K562 (cell line): ENCODE data around the gene COG4. TPM values are rescaled to one million over a fixed set of nuclear protein-coding genes. Genes with fewer than 3 reads are reported as not detected.

Experiments used
- BRD9 ChIP-seq: fragments of 450-650 bp; IDR thresholded peaks from 2 replicates; pipeline ENCODE4 v1.6.1; 2018; ENCODE audit warnings: low read depth; ENCODE audit not compliant: partially characterized antibody
- ESRRA ChIP-seq: fragments of 450-650 bp; IDR thresholded peaks from 2 replicates; pipeline ENCODE4 v1.6.1; 2014; ENCODE audit warnings: low read depth, mild to moderate bottlenecking, moderate library complexity, borderline replicate concordance
- ETV1 ChIP-seq: fragments of 450-650 bp; conservative IDR thresholded peaks from 2 replicates; pipeline ENCODE4 v1.6.1; 2016; ENCODE audit warnings: missing genetic modification characterization, control low read depth, low read depth, missing compliant biosample characterization
- GABPA ChIP-seq: fragments of 200-800 bp; sonication (Bioruptor generic); conservative IDR thresholded peaks from 2 replicates; pipeline ENCODE4 v1.6.1; 2016; ENCODE audit warnings: low read depth, missing genetic modification characterization, missing compliant biosample characterization
- GTF2F1 ChIP-seq: IDR thresholded peaks from 2 replicates; pipeline ENCODE4 v1.6.1; 2011; ENCODE audit warnings: low read depth, low read length, improper control_type of control experiment
- KDM2B ChIP-seq: fragments of 250-450 bp; sonication (Bioruptor Pico); IDR thresholded peaks from 2 replicates; pipeline ENCODE4 v1.8.0; 2021; ENCODE audit warnings: mild to moderate bottlenecking, moderate library complexity
- KLF10 ChIP-seq: fragments of 250-450 bp; sonication (Bioruptor Pico); IDR thresholded peaks from 2 replicates; pipeline ENCODE4 v1.6.1; 2021; ENCODE audit warnings: matching md5 sums
- MCM5 ChIP-seq: fragments of 450-650 bp; IDR thresholded peaks from 2 replicates; pipeline ENCODE4 v1.6.1; 2016; ENCODE audit warnings: low read depth
- MEF2D ChIP-seq: conservative IDR thresholded peaks from 2 replicates; pipeline ENCODE4 v1.6.1; 2016; ENCODE audit warnings: low read depth, missing genetic modification characterization, missing compliant biosample characterization
- POLR2B ChIP-seq: fragments of 450-650 bp; IDR thresholded peaks from 2 replicates; pipeline ENCODE4 v1.6.1; 2018; ENCODE audit warnings: low read depth; ENCODE audit not compliant: partially characterized antibody
- RBBP5 ChIP-seq: fragments of 200-600 bp; sonication (generic); IDR thresholded peaks from 2 replicates; pipeline ENCODE4 v1.6.1; 2012; ENCODE audit warnings: borderline replicate concordance, mild to moderate bottlenecking, low read length, control low read depth, inconsistent platforms; ENCODE audit not compliant: insufficient read depth, poor library complexity, severe bottlenecking
- RBM14 ChIP-seq: fragments of 200-400 bp; formaldehyde crosslinking; IDR thresholded peaks from 2 replicates; pipeline ENCODE4 v1.6.1; 2018; ENCODE audit warnings: low read depth, mild to moderate bottlenecking, low read length, moderate library complexity, borderline replicate concordance; ENCODE audit not compliant: insufficient read depth
- SIN3A ChIP-seq, 2 experiments: fragments of 150-350 bp in 1 of 2; IDR thresholded peaks; 2 replicates each; pipeline ENCODE4 v1.6.1; 2011 to 2016; ENCODE audit warnings: borderline replicate concordance in 2 of 2, low read depth in 2 of 2, low read length in 2 of 2, mild to moderate bottlenecking in 2 of 2, moderate library complexity in 2 of 2; ENCODE audit not compliant: control insufficient read depth in 1 of 2
- SNIP1 ChIP-seq: fragments of 450-650 bp; IDR thresholded peaks from 2 replicates; pipeline ENCODE4 v1.7.1; 2017; ENCODE audit warnings: low read depth, mild to moderate bottlenecking
- SUPT5H ChIP-seq: fragments of 450-650 bp; IDR thresholded peaks from 2 replicates; pipeline ENCODE4 v1.6.1; 2016
- TOE1 ChIP-seq, 2 experiments: fragments of 450-650 bp in 1 of 2; sonication (generic) in 1 of 2; formaldehyde crosslinking in 1 of 2; IDR thresholded peaks; 2 replicates each; pipeline versions ENCODE4 v1.7.1 to v1.8.0; 2016 to 2022; ENCODE audit warnings: borderline replicate concordance in 2 of 2, mild to moderate bottlenecking in 2 of 2, antibody characterized with exemption in 1 of 2, inconsistent platforms in 1 of 2, low read depth in 1 of 2, missing genetic modification reagents in 1 of 2, moderate library complexity in 1 of 2
- TRIM24 ChIP-seq, 2 experiments: fragments of 450-650 bp; IDR thresholded peaks; 2 replicates each; pipeline ENCODE4 v1.6.1; 2016
- TSC22D4 ChIP-seq: fragments of 450-650 bp; IDR thresholded peaks from 2 replicates; pipeline ENCODE4 v1.6.1; 2016; ENCODE audit warnings: missing genetic modification characterization, missing biosample characterization, control low read depth
- ZBTB8A ChIP-seq: fragments of 450-650 bp; IDR thresholded peaks from 2 replicates; pipeline ENCODE4 v1.6.1; 2018; ENCODE audit warnings: mild to moderate bottlenecking, moderate library complexity; ENCODE audit not compliant: partially characterized antibody
- ZC3H4 ChIP-seq: sonication (generic); formaldehyde crosslinking; IDR thresholded peaks from 2 replicates; pipeline ENCODE4 v1.9.0; 2021; ENCODE audit warnings: missing genetic modification reagents, borderline replicate concordance
- ZFP30 ChIP-seq: fragments of 250-450 bp; sonication (Bioruptor Pico); IDR thresholded peaks from 2 replicates; pipeline ENCODE4 v1.8.0; 2022; ENCODE audit warnings: moderate library complexity, mild to moderate bottlenecking, inconsistent platforms, borderline replicate concordance
- ZNF134 ChIP-seq: fragments of 250-450 bp; sonication (Bioruptor Pico); conservative IDR thresholded peaks from 2 replicates; pipeline ENCODE4 v1.4.0; 2020
- ZNF668 ChIP-seq: fragments of 250-450 bp; sonication (Bioruptor Pico); IDR thresholded peaks from 2 replicates; pipeline ENCODE4 v1.8.0; 2022; ENCODE audit warnings: mild to moderate bottlenecking, inconsistent platforms
- polyA plus RNA-seq, 8 experiments: library from polyadenylated mRNA; depleted of rRNA in 4 of 8; stranded (reverse) in 5 of 8; unstranded in 3 of 8; fragments of >200 nt; fragmentation: Nextera tagmentation in 2 of 8; fragmentation: Illumina TruSeq in 1 of 8; extraction: Ambion mirVana in 2 of 8; extraction: Trizol in 1 of 8; gene quantifications; 2 replicates each; pipeline versions ENCODE4 v1.2.1 to v1.2.3, GENCODE V29; 2011 to 2014; ENCODE audit warnings: inconsistent platforms in 1 of 8, missing spikeins in 1 of 8
- total RNA-seq, 7 experiments: library from RNA; depleted of rRNA in 6 of 7; stranded (reverse); fragments of >200 nt in 6 of 7; fragmentation: Illumina TruSeq in 2 of 7; extraction: Trizol in 2 of 7; gene quantifications; 2 replicates each; pipeline versions ENCODE4 v1.2.1 to v1.2.3, GENCODE V29; 2011 to 2021; ENCODE audit warnings: low replicate concordance in 1 of 7
- TF ChIP-seq, protein P1 (sequence below), 2 experiments: fragments of 250-450 bp in 1 of 2; fragments of 450-650 bp in 1 of 2; sonication (Bioruptor Pico) in 1 of 2; IDR thresholded peaks; 2 replicates each; pipeline versions ENCODE4 v1.6.1 to v1.8.0; 2016 to 2021; ENCODE audit warnings: mild to moderate bottlenecking in 2 of 2, moderate library complexity in 2 of 2, missing compliant biosample characterization in 1 of 2, missing genetic modification characterization in 1 of 2
- TF ChIP-seq, protein P2 (sequence below): sonication (generic); formaldehyde crosslinking; IDR thresholded peaks from 2 replicates; pipeline ENCODE4 v1.8.1; 2023; ENCODE audit warnings: mild to moderate bottlenecking, missing genetic modification reagents, moderate library complexity
- TF ChIP-seq, protein P3 (sequence below): sonication (generic); formaldehyde crosslinking; IDR thresholded peaks from 2 replicates; pipeline ENCODE4 v1.8.0; 2022; ENCODE audit warnings: mild to moderate bottlenecking, missing genetic modification reagents

COG4 gene
- total and polyA plus RNA-seq, 9 of the 15 experiments (the other 6 are each of a cell fraction or from before 2014, with no cell fraction given), result 13.7 to 73.9 (median 44.2) TPM

DNA sequence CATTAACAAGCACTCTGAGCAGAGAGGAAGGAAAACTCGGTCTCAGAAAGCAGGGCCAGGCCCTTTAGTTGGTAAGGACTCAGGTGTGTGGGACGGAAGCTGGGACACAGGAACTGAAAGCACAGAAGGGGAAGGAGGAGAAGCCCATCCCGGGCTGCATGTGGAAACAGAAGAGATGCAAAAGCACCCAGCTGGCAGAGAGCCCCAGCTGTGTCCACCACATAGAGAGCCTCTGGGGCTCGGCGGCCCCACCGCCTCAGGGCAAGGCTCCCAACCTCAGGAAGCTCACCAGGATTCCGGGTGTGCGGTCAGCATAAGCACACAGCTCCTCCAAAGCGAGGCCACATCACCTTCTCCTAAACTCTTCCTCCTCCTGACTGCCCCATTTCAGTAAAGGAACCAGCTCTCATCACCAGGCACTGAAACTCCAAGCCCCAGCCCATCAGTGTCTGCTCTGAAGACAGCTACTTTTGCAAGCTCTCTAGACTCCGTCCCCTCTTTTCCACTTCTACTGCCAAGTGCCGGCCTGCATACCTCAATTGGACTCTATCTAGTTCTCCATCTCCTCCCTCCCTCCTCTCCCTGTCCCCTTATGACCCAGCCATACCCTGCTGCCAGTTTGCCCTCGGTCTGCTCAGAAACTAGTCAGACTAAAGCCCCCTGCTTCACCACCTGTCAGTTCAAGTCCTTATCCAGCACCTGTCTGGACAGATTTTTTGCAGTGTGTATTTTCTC is 90.5 kb downstream of the COG4 start (continued):
- no peak for TF ChIP-seq ZFP30
- TF ChIP-seq, protein P1, sequence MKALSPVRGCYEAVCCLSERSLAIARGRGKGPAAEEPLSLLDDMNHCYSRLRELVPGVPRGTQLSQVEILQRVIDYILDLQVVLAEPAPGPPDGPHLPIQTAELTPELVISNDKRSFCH (CRISPR knock-in tag; IDR thresholded peaks at IDR 0.05), result no peak
- TF ChIP-seq, protein P1 (tag; IDR thresholded peaks at IDR 0.05), result no peak
- TF ChIP-seq MCM5, result no peak
- 0 out of 2 replicates have a peak, but pooled peaks have one; percentile 44 for TF ChIP-seq SUPT5H
- no peak for TF ChIP-seq ZBTB8A
- no peak for TF ChIP-seq TOE1 (IDR thresholded peaks at IDR 0.05; ENCODE audit: borderline replicate concordance)
- no peak for TF ChIP-seq TOE1 (CRISPR knock-in tag; IDR thresholded peaks at IDR 0.05; ENCODE audit: borderline replicate concordance, low read depth)
- no peak for TF ChIP-seq KDM2B
- TF ChIP-seq SIN3A (IDR thresholded peaks at IDR 0.05; ENCODE audit: borderline replicate concordance in 2 of 2, control insufficient read depth in 1 of 2, low read depth in 2 of 2, low read length in 2 of 2), result no peak
- no peak for TF ChIP-seq ESRRA
- TF ChIP-seq RBM14, result no peak
- TF ChIP-seq ZC3H4, result no peak
- no peak; the same call in 1 of the 2 replicates for TF ChIP-seq ZNF668
- TF ChIP-seq TRIM24 (IDR thresholded peaks at IDR 0.05), result no peak
- no peak for TF ChIP-seq GABPA
- no peak for TF ChIP-seq POLR2B
- no peak for TF ChIP-seq KLF10
- no peak for TF ChIP-seq SNIP1
- no peak for TF ChIP-seq ZNF134 (CRISPR knock-in tag)
- TF ChIP-seq TSC22D4 (tag), result no peak
- TF ChIP-seq GTF2F1, result no peak
- TF ChIP-seq MEF2D (tag), result no peak
- TF ChIP-seq, protein P2, sequence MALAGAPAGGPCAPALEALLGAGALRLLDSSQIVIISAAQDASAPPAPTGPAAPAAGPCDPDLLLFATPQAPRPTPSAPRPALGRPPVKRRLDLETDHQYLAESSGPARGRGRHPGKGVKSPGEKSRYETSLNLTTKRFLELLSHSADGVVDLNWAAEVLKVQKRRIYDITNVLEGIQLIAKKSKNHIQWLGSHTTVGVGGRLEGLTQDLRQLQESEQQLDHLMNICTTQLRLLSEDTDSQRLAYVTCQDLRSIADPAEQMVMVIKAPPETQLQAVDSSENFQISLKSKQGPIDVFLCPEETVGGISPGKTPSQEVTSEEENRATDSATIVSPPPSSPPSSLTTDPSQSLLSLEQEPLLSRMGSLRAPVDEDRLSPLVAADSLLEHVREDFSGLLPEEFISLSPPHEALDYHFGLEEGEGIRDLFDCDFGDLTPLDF (CRISPR knock-in tag), result 0 out of 2 replicates have a peak, but pooled peaks have one; percentile 1
- peak; percentile 44 for TF ChIP-seq RBBP5
- 0 out of 2 replicates have a peak, but pooled peaks have one; percentile 5 for TF ChIP-seq ETV1
- TF ChIP-seq, protein P3, sequence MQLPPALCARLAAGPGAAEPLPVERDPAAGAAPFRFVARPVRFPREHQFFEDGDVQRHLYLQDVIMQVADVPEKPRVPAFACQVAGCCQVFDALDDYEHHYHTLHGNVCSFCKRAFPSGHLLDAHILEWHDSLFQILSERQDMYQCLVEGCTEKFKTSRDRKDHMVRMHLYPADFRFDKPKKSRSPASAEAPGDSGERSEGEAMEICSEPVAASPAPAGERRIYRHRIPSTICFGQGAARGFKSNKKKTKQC (CRISPR knock-in tag), result no peak
- no peak for TF ChIP-seq BRD9
